Panc1 (cell line): ENCODE measurements around the gene CRISPLD2. TPM values are rescaled to one million over a fixed set of nuclear protein-coding genes. Genes with fewer than 3 reads are reported as not detected.

Experiments used
- ATAC-seq: fragments of 200-7000 bp; cut with Tn5 transposase; 2 replicates; pipeline ENCODE4 v1.9.1; 2020; ENCODE audit warnings: mild to moderate bottlenecking, moderate library complexity
- BruUV-seq: library from RNA; stranded (reverse); fragments of 400-500 nt; replicated peaks from 2 replicates; lab custom pipeline; 2021; lab: Mats Ljungman, UMichigan
- CTCF ChIA-PET: fragments of 300-600 bp; sonication (Branson Sonifier 250); formaldehyde crosslinking; loops from one replicate; lab custom pipeline; 2022; ENCODE audit warnings: antibody characterized with exemption; lab: Charles Lee
- POLR2A ChIA-PET: fragments of 300-600 bp; sonication (Branson Sonifier 250); formaldehyde crosslinking; loops from one replicate; lab custom pipeline; 2022; ENCODE audit warnings: antibody characterized with exemption; lab: Charles Lee
- DNase-seq: peaks from one replicate; pipeline ENCODE4 v3.0.0-alpha.2; 2010; ENCODE audit warnings: low read depth, low spot score
- H3K27ac ChIP-seq: 2 replicates; pipeline ENCODE4 v1.5.1; 2011; ENCODE audit warnings: mild to moderate bottlenecking, low read length, inconsistent platforms
- H3K27me3 ChIP-seq: fragments of 200-500 bp; sonication (Bioruptor generic); 2 replicates; pipeline ENCODE4 v1.6.0; 2014; ENCODE audit warnings: low read length, inconsistent platforms; ENCODE audit not compliant: control insufficient read depth, insufficient read depth
- H3K36me3 ChIP-seq: fragments of 200-500 bp; sonication (Bioruptor generic); 2 replicates; pipeline ENCODE4 v1.5.1; 2014; ENCODE audit warnings: inconsistent platforms, mild to moderate bottlenecking, low read length, moderate library complexity; ENCODE audit not compliant: control insufficient read depth, insufficient read depth
- H3K4me1 ChIP-seq: 2 replicates; pipeline ENCODE4 v1.5.1; 2011; ENCODE audit warnings: inconsistent platforms, mild to moderate bottlenecking, low read length, moderate library complexity; ENCODE audit not compliant: control insufficient read depth, insufficient read depth
- H3K4me3 ChIP-seq, 2 experiments: 2 replicates each; pipeline ENCODE4 v1.5.1; 2011 to 2012; ENCODE audit warnings: low read depth in 2 of 2, low read length in 2 of 2, mild to moderate bottlenecking in 2 of 2, inconsistent platforms in 1 of 2, moderate library complexity in 1 of 2
- H3K9me3 ChIP-seq: fragments of 200-500 bp; sonication (Bioruptor generic); 2 replicates; pipeline ENCODE4 v1.5.1; 2014; ENCODE audit warnings: low read depth, mild to moderate bottlenecking, inconsistent platforms, low read length, moderate library complexity; ENCODE audit not compliant: control insufficient read depth, insufficient read depth
- POLR2AphosphoS5 ChIP-seq: IDR thresholded peaks from 2 replicates; pipeline ENCODE4 v1.6.1; 2012; ENCODE audit warnings: mild to moderate bottlenecking, low read depth, low read length, moderate library complexity
- SIN3A ChIP-seq: IDR thresholded peaks from 2 replicates; pipeline ENCODE4 v1.6.1; 2012; ENCODE audit warnings: low read depth, mild to moderate bottlenecking, low read length, moderate library complexity, borderline replicate concordance; ENCODE audit not compliant: insufficient read depth
- TCF7L2 ChIP-seq: IDR thresholded peaks from 2 replicates; pipeline ENCODE4 v1.6.1; 2011; ENCODE audit warnings: mild to moderate bottlenecking, low read depth, low read length, inconsistent platforms
- in situ Hi-C: cut with HindIII; loops from 2 replicates; pipeline ENCODE4 v1.10.0; 2016; ENCODE audit warnings: low sequenced_read_pairs, low pct_unique_long_range_greater_than_20kb
- intact Hi-C: fragments of 100-400 bp; cut with micrococcal nuclease; formaldehyde crosslinking; loops from one replicate; pipeline ENCODE4 v1.10.0; 2022; ENCODE audit not compliant: unreplicated experiment
- total RNA-seq: library from RNA; stranded (reverse); gene quantifications from one replicate; pipeline ENCODE4 v1.2.1, GENCODE V29; 2021; ENCODE audit not compliant: unreplicated experiment
- TF ChIP-seq, protein P1 (sequence below), 2 experiments: IDR thresholded peaks; 2 replicates each; pipeline ENCODE4 v1.6.1; 2011 to 2012; ENCODE audit warnings: low read depth in 2 of 2, control low read depth in 1 of 2, low read length in 1 of 2, mild to moderate bottlenecking in 1 of 2, moderate library complexity in 1 of 2; ENCODE audit not compliant: insufficient read depth in 1 of 2
- TF ChIP-seq, protein P2 (sequence below): fragments of 450-650 bp; IDR thresholded peaks from 2 replicates; pipeline ENCODE4 v1.5.1; 2017; ENCODE audit warnings: mild to moderate bottlenecking

The CRISPLD2 gene
- total RNA-seq, 1 experiment from 2014 or later = 12.9 TPM

- no peaks in the 10 kb centered on the region for H3K9me3 ChIP-seq
- intact Hi-C loops = no loop called here
- BruUV-seq = no TSS peak
- in situ Hi-C loops = no loop called here
- H3K27ac ChIP-seq = no peak overlapping the region
- H3K4me1 ChIP-seq = no peaks in the 10 kb centered on the region
- ATAC-seq (no peak), DNase-seq (no peak)
- ChIA-PET POLR2A (interaction anchor here (0.6 kb wide), 1 partner anchor 19 kb away, joined by 4 read pairs; no protein-coding TSS in a partner anchor), CTCF (no interaction called here)
- peaks cover 4% of the 10 kb centered on the region; the same call in 1 of the 2 replicates for H3K36me3 ChIP-seq
- TF ChIP-seq, protein P1, sequence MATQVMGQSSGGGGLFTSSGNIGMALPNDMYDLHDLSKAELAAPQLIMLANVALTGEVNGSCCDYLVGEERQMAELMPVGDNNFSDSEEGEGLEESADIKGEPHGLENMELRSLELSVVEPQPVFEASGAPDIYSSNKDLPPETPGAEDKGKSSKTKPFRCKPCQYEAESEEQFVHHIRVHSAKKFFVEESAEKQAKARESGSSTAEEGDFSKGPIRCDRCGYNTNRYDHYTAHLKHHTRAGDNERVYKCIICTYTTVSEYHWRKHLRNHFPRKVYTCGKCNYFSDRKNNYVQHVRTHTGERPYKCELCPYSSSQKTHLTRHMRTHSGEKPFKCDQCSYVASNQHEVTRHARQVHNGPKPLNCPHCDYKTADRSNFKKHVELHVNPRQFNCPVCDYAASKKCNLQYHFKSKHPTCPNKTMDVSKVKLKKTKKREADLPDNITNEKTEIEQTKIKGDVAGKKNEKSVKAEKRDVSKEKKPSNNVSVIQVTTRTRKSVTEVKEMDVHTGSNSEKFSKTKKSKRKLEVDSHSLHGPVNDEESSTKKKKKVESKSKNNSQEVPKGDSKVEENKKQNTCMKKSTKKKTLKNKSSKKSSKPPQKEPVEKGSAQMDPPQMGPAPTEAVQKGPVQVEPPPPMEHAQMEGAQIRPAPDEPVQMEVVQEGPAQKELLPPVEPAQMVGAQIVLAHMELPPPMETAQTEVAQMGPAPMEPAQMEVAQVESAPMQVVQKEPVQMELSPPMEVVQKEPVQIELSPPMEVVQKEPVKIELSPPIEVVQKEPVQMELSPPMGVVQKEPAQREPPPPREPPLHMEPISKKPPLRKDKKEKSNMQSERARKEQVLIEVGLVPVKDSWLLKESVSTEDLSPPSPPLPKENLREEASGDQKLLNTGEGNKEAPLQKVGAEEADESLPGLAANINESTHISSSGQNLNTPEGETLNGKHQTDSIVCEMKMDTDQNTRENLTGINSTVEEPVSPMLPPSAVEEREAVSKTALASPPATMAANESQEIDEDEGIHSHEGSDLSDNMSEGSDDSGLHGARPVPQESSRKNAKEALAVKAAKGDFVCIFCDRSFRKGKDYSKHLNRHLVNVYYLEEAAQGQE (IDR thresholded peaks at IDR 0.05; ENCODE audit: insufficient read depth in 1 of 2, low read depth in 2 of 2, low read length in 1 of 2) = no peak
- TF ChIP-seq POLR2AphosphoS5 (no peak), TCF7L2 (no peak), SIN3A (no peak)
- TF ChIP-seq, protein P2, sequence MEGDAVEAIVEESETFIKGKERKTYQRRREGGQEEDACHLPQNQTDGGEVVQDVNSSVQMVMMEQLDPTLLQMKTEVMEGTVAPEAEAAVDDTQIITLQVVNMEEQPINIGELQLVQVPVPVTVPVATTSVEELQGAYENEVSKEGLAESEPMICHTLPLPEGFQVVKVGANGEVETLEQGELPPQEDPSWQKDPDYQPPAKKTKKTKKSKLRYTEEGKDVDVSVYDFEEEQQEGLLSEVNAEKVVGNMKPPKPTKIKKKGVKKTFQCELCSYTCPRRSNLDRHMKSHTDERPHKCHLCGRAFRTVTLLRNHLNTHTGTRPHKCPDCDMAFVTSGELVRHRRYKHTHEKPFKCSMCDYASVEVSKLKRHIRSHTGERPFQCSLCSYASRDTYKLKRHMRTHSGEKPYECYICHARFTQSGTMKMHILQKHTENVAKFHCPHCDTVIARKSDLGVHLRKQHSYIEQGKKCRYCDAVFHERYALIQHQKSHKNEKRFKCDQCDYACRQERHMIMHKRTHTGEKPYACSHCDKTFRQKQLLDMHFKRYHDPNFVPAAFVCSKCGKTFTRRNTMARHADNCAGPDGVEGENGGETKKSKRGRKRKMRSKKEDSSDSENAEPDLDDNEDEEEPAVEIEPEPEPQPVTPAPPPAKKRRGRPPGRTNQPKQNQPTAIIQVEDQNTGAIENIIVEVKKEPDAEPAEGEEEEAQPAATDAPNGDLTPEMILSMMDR = no peak
- no peaks in the 10 kb centered on the region for H3K27me3 ChIP-seq
- no peak overlapping the region for H3K4me3 ChIP-seq
Observed at GRCh38 chr16:84777435-84777834, 42.4 kb upstream of the CRISPLD2 start.

DNA sequence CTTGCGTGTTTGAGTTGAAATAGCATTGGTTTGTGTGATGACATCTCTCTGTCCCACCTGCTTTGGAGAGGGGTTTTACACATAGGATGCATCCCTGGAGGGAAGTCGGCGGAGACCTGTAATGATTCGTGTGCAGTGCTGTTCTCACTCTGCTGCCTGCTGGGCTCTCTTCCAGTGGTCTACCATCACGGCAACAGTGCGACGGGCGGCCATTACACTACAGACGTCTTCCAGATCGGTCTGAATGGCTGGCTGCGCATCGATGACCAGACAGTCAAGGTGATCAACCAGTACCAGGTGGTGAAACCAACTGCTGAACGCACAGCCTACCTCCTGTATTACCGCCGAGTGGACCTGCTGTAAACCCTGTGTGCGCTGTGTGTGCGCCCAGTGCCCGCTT lies 41.1 kb upstream of the CRISPLD2 start:
- Histone ChIP-seq H3K36me3 (peaks cover 4% of the 10 kb centered on the region; the same call in 1 of the 2 replicates), H3K9me3 (no peaks in the 10 kb centered on the region), H3K4me3 (no peak overlapping the region), H3K4me1 (no peaks in the 10 kb centered on the region), H3K27me3 (no peaks in the 10 kb centered on the region), H3K27ac (no peak overlapping the region)
- CTCF ChIA-PET = no interaction called here
- ATAC-seq (no peak), DNase-seq (no peak)
- POLR2A ChIA-PET = no interaction called here
- intact Hi-C loops (no loop called here), in situ Hi-C loops (no loop called here)
- no TSS peak for BruUV-seq
- TF ChIP-seq, protein P1 (IDR thresholded peaks at IDR 0.05; ENCODE audit: insufficient read depth in 1 of 2, low read depth in 2 of 2, low read length in 1 of 2) = no peak
- TF ChIP-seq, protein P2 = no peak
- TF ChIP-seq SIN3A (no peak), TCF7L2 (no peak), POLR2AphosphoS5 (no peak)
